SK-N-SH (cell line): ENCODE measurements around the gene KCNAB3.

Source experiments
- CTCF ChIP-seq: fragments of 200-600 bp; sonication (generic); IDR thresholded peaks from 2 replicates; pipeline ENCODE4 v1.6.1; 2017; ENCODE audit warnings: antibody characterized with exemption, mild to moderate bottlenecking, moderate library complexity
- EP300 ChIP-seq, 2 experiments: IDR thresholded peaks; 2 replicates each; pipeline versions ENCODE4 v1.4.0 to v1.6.1; 2012; ENCODE audit warnings: borderline replicate concordance in 1 of 2, low read depth in 1 of 2, low read length in 1 of 2
- GABPA ChIP-seq: IDR thresholded peaks from 2 replicates; pipeline ENCODE4 v1.4.0; 2012; ENCODE audit warnings: low read depth, mild to moderate bottlenecking
- MAX ChIP-seq: IDR thresholded peaks from 2 replicates; pipeline ENCODE4 v1.4.0; 2012; ENCODE audit warnings: low read depth
- MEF2A ChIP-seq: IDR thresholded peaks from 2 replicates; pipeline ENCODE4 v1.4.0; 2012; ENCODE audit warnings: low read depth, borderline replicate concordance
- NRF1 ChIP-seq: IDR thresholded peaks from 2 replicates; pipeline ENCODE4 v1.6.1; 2012; ENCODE audit warnings: low read depth, mild to moderate bottlenecking, low read length
- POLR2AphosphoS5 ChIP-seq: IDR thresholded peaks from 2 replicates; pipeline ENCODE4 v1.6.1; 2012; ENCODE audit warnings: low read depth, low read length
- SIN3A ChIP-seq: IDR thresholded peaks from 2 replicates; pipeline ENCODE4 v1.6.1; 2012; ENCODE audit warnings: low read depth, mild to moderate bottlenecking, low read length, moderate library complexity, borderline replicate concordance
- TEAD4 ChIP-seq: IDR thresholded peaks from 2 replicates; pipeline ENCODE4 v1.4.0; 2012; ENCODE audit warnings: mild to moderate bottlenecking, borderline replicate concordance; ENCODE audit not compliant: insufficient read depth

GRCh38 chr17:7909089-7909488 lies 20.6 kb downstream of the KCNAB3 start:
- TF ChIP-seq TEAD4 (no peak), CTCF (no peak), MAX (no peak), NRF1 (no peak), EP300 (IDR thresholded peaks at IDR 0.05; ENCODE audit: borderline replicate concordance in 1 of 2, low read depth in 1 of 2, low read length in 1 of 2) (no peak), MEF2A (no peak), GABPA (no peak), SIN3A (no peak), POLR2AphosphoS5 (no peak)
